Measurements from ENCODE around the gene ESRP2.

- peak; percentile 30; the same call in 1 of the 2 replicates for TF ChIP-seq ZBTB7A (IDR thresholded peaks at IDR 0.05; ENCODE audit: low read depth)
- peak; percentile 3; the same call in 1 of the 2 replicates for TF ChIP-seq CEBPB (IDR thresholded peaks at IDR 0.05)
- peak; percentile 84 for TF ChIP-seq TAF1 (IDR thresholded peaks at IDR 0.05; ENCODE audit: low read depth)
Observed at GRCh38 chr16:68237243-68238028, 1.5 kb upstream of the ESRP2 start.

Data from Ishikawa (cell line).